HG03575 (cell line): ENCODE results near the gene APBA2.

ENCODE experiments used
- ATAC-seq: cut with Tn5 transposase; IDR thresholded peaks from one replicate; pipeline ENCODE4 v1.9.1; 2021; ENCODE audit not compliant: unreplicated experiment, insufficient number of reproducible peaks, low FRiP score; ENCODE audit errors: extremely low read depth

Gene APBA2

DNA sequence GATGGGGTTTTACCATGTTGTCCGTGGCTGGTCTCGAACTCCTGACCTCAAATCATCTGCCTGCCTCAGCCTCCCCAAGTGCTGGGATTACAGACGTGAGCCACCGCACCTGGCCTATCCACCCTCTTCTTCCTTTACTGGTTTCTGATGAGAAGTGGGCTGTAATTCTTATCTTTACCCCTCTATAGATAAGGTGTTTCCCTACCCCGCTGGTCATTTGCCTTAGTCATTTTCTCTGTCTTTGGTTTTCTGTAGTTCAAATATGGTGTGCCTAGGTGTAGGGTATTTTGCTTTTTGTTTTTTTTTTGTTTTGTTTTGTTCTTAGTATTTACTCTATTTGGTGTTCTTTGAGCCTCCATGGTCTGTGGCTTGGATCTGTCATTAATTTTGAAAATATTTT, 41.3 kb downstream of the APBA2 start:
- no peak for ATAC-seq

DNA sequence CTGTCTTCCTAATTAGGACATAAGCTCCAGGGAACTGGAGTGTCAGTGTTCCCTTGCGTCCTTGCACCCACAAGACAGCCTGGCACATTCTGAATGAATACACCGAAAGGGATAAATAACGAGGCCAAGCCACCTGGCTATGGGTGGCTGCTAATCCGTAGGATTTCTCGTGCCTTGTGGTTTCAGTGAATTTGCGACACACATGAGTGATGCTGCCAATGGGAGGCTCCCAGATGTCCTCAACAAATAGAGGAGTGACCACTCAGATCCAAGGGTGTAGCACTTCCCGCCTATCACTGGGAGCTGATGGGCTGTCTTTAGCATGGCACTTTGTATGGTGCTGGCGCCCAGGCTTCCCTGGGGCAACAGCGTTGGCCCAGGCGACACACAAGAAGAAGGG, 43.4 kb downstream of the APBA2 start:
- ATAC-seq = no peak

GRCh38 chr15:28930011-28930410, 44.2 kb downstream of the APBA2 start:
- ATAC-seq = no peak

DNA sequence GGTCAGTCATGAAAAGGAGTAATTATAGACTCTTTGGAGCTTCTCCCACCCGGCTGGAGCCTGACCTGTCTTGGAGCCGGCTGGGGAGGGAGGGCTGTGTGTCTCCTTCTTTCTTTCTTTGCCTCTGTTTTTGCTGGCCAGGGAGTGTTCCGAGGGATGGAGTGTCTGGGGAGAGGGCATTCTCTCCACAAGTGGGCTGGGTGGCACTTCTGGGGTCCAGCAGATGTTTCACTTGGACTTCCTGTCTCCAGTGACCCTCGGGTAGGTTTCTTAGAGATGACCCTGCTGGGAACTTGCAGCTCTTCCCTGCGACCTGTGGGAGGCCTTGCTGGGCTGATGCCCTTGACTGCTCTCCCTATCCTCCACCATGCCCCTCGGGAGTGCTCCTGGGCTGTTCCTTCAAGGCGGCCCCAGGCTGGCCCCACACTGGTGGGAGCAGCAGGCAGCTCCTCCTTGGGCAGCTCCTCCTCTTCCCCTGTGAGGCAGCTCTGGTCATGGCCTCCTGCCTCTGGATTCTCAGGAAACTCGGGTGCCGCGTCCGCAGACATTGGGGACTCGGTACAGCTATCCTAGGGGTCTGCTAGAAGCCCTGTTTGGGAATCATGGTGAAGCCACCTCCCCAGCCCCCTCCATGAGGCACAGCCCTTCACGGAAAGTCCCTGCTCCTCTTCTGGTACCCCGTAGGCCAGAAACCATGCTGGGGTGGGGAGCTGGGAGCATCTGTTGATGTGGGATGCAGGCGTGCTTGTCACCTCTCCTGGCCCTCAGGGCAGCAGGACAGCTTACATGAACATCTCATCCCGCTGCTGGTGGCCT, 44.9 kb downstream of the APBA2 start:
- ATAC-seq = no peak

DNA sequence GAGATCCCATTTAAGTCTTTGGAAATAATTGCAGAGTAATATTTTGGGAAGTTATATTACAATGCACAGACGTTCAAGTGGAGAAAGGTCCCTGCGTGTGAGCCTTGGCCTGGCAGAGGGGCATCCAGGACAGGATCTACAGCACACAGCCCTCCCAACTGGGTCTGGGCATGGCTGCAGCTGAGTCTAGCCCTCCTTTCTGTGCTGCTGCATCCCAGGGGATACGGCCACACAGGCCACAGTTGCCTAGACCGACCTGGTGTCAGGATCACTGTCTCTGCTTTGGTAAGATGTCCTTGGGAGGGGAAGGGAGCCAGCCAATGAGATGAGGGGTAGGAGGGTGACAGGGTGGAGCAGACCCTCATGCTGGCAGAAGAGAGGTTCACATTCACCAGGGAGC, 46.1 kb downstream of the APBA2 start:
- no peak for ATAC-seq

DNA sequence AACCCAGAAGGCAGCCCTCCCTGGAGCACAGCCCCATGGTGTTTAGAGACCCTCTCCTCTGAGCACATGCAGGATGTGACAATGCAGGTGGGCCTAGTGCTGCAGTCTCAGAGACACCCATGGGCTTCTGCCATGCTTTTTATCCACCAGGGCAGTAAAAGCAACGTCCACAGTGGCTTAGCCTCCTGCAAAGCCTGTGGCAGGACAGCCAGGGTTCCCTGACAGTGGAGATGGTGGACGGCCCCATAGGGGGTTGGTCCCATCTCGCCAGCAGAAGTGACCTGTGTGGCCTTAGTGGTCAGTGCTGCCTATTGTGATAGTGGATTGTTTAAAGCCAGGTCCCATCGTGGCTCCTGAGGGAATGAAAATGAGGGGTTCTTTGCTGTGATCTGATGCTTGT, 46.6 kb downstream of the APBA2 start:
- ATAC-seq = no peak

GRCh38 chr15:28933710-28934445, 48.1 kb downstream of the APBA2 start:
- no peak for ATAC-seq

DNA sequence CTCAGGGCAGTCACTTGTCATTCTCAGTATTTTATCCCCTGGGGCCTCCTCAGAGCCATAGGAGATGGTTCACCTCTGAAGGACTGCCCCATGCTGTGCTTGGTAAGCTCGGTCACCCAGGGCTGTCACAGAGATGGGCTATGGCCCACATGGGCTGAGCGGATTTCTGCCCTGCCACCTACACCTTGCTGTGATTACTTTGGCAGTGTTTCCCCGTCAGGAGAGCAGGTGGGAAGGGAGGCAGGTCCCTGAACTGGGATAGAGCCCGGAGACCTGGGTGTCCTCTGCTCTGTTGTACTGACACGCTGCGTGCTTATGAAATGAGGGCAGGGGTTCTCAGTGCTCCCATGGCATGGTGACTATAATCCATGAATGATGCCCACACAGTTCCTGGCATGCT, 48.9 kb downstream of the APBA2 start:
- ATAC-seq = no peak

- ATAC-seq = no peak
These were observed 49.5 kb downstream of the APBA2 start for GRCh38 chr15:28935316-28935715.

GRCh38 chr15:28936081-28936480, 50.3 kb downstream of the APBA2 start:
- ATAC-seq = no peak

DNA sequence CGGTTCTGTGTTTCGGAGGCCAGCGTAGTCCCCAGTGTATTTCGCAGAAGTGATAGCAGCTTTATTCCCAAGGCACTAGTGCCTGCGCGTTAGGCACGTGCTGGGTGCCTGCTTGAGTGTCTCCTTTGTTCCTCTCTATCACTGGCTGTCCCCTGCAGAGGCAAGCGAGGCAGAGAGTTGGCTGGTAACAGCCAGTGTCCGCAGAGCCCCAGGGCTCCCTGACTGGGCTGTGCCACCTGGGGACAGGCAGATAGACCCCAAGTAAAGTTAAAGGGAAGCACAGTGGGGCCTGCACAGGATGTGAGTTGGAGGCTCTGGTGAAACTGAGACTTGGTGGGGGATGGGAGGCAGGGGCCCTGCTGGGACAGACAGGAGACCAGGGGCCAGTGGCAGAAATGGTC, 50.7 kb downstream of the APBA2 start:
- ATAC-seq = no peak

GRCh38 chr15:28937271-28937670, 51.5 kb downstream of the APBA2 start:
- no peak for ATAC-seq

- ATAC-seq = no peak
These were observed 56.3 kb downstream of the APBA2 start for GRCh38 chr15:28942046-28942445.

GRCh38 chr15:28942571-28942970, 56.8 kb downstream of the APBA2 start:
- no peak for ATAC-seq

DNA sequence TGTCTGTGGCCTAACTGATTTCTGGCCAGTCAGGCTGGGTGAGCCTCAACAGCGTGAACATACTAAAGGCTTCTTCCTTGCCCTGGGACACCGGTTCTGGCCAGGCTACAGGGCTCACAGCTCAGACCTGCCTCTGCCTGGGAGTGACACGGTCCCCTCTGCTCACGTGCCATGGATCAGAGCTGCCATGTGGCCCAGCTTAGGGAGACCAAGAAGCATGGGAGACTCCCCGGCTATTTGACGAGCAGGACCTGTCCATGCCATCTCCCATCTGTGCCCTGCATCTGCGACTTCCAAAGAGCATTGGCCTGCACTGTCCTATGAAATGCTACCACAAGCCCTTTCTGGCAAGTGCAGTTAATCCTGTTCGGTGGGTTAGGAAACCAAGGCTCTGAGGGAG, 57.4 kb downstream of the APBA2 start:
- no peak for ATAC-seq

- no peak for ATAC-seq
These were observed 57.9 kb downstream of the APBA2 start for GRCh38 chr15:28943611-28944230.

GRCh38 chr15:28944286-28944685, 58.5 kb downstream of the APBA2 start:
- ATAC-seq = no peak

GRCh38 chr15:28944696-28945300, 59.0 kb downstream of the APBA2 start:
- no peak for ATAC-seq

GRCh38 chr15:28945626-28946230, 60.0 kb downstream of the APBA2 start:
- ATAC-seq = no peak
